Stimulated activated CD8-positive, alpha-beta memory T cell treated with anti-CD3 and anti-CD28 coated beads, Interleukin-4, amount 100 ng/mL, for 1 hour (primary cell): ENCODE results near the gene TRIM24.

ENCODE experiments used
- DNase-seq, 2 donors: peaks; one replicate each; pipeline ENCODE4 v3.0.0-alpha.2; 2020; ENCODE audit warnings: low read depth in 2 of 2, low spot score in 1 of 2

Gene TRIM24

GRCh38 chr7:138618506-138618905 lies 158.4 kb downstream of the TRIM24 start:
- DNase-seq = no peak

- DNase-seq = no peak
Observed at GRCh38 chr7:138618933-138619332, 158.9 kb downstream of the TRIM24 start.

GRCh38 chr7:138622841-138623240 lies 162.8 kb downstream of the TRIM24 start:
- DNase-seq = no peak

GRCh38 chr7:138625084-138625848 lies 165.2 kb downstream of the TRIM24 start:
- no peak for DNase-seq

- DNase-seq = no peak
Observed at GRCh38 chr7:138625849-138626230, 165.8 kb downstream of the TRIM24 start.

GRCh38 chr7:138626846-138627245 lies 166.8 kb downstream of the TRIM24 start:
- DNase-seq = no peak

- no peak for DNase-seq
Observed at GRCh38 chr7:138627361-138627760, 167.3 kb downstream of the TRIM24 start.

- DNase-seq = no peak
Observed at GRCh38 chr7:138630059-138630610, 170.1 kb downstream of the TRIM24 start.

GRCh38 chr7:138632384-138632783 lies 172.3 kb downstream of the TRIM24 start:
- DNase-seq = no peak

- no peak for DNase-seq
Observed at GRCh38 chr7:138632826-138633602, 173.0 kb downstream of the TRIM24 start.
